Spinal cord (tissue), 10 donors: ENCODE data around the gene XK. TPM values are rescaled to one million over a fixed set of nuclear protein-coding genes. Genes with fewer than 3 reads are reported as not detected.
"Not testable (repeated sequence)": the region's sequence is repeated elsewhere in the genome, so short reads cannot be mapped to it uniquely, and the experiment has no call there.

Experiments used
- DNase-seq, 6 donors: peaks; one replicate each; pipeline versions ENCODE4 v3.0.0 to v3.0.0-alpha.2; 2013 to 2015; ENCODE audit warnings: low spot score in 6 of 6, low read depth in 4 of 6
- H3K27ac ChIP-seq: one replicate; pipeline ENCODE4 v1.5.1; 2013; ENCODE audit warnings: low read depth, low read length, control low read depth
- H3K27me3 ChIP-seq: one replicate; pipeline ENCODE4 v1.6.1; 2013; ENCODE audit warnings: low read length; ENCODE audit not compliant: control insufficient read depth, insufficient read depth
- H3K36me3 ChIP-seq: one replicate; pipeline ENCODE4 v1.6.1; 2013; ENCODE audit warnings: low read length; ENCODE audit not compliant: control insufficient read depth, insufficient read depth
- H3K4me1 ChIP-seq: one replicate; pipeline ENCODE4 v1.6.1; 2013; ENCODE audit warnings: low read length; ENCODE audit not compliant: control insufficient read depth, insufficient read depth
- H3K4me3 ChIP-seq: one replicate; pipeline ENCODE4 v1.5.1; 2013; ENCODE audit warnings: low read depth, low read length, control low read depth
- H3K9me3 ChIP-seq: one replicate; pipeline ENCODE4 v1.6.1; 2013; ENCODE audit warnings: low read length; ENCODE audit not compliant: control insufficient read depth, insufficient read depth
- WGBS: methylation state at CpG from one replicate; pipeline ENCODE4 v1.1.5; 2013; ENCODE audit warnings: missing lambda C conversion rate; ENCODE audit not compliant: insufficient coverage; 5-methylcytosine and 5-hydroxymethylcytosine counted together
- long read RNA-seq, 4 donors: transcript quantifications; one replicate each; lab custom pipeline, GENCODE V29; 2026
- polyA plus RNA-seq, 2 donors: library from polyadenylated mRNA; unstranded; fragments of 120-200 nt; gene quantifications; one replicate each; pipeline ENCODE4 v1.2.1, GENCODE V29; 2013; ENCODE audit not compliant: insufficient read length in 2 of 2
- total RNA-seq, 2 donors: library from RNA; depleted of rRNA in 1 of 2; stranded (reverse); fragments of 120-200 nt in 1 of 2; fragments of >200 nt in 1 of 2; gene quantifications; one replicate each; pipeline versions ENCODE4 v1.2.3 to v1.2.4, GENCODE V29; 2013 to 2014
- donor health status: healthy.

XK gene, protein sequence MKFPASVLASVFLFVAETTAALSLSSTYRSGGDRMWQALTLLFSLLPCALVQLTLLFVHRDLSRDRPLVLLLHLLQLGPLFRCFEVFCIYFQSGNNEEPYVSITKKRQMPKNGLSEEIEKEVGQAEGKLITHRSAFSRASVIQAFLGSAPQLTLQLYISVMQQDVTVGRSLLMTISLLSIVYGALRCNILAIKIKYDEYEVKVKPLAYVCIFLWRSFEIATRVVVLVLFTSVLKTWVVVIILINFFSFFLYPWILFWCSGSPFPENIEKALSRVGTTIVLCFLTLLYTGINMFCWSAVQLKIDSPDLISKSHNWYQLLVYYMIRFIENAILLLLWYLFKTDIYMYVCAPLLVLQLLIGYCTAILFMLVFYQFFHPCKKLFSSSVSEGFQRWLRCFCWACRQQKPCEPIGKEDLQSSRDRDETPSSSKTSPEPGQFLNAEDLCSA
- total RNA-seq, result 10 to 100 TPM in 1 of 2 donors, 1 to 10 TPM in 1; 2.6 to 16.1 TPM
- polyA plus RNA-seq, result 1 to 10 TPM; 4.3 to 6.4 TPM
- long read RNA-seq, donor 1, full-length matches to known transcripts, result 1 of 1 reads
- long read RNA-seq, donor 1, partial matches to known transcripts, result 0 of 1 reads
- long read RNA-seq, donor 1, other reads (novel, unspliced or antisense), result 0 of 1 reads
- long read RNA-seq, donor 2, result 0 reads
- long read RNA-seq, donor 3, full-length matches to known transcripts, result 2 of 2 reads
- long read RNA-seq, donor 3, partial matches to known transcripts, result 0 of 2 reads
- long read RNA-seq, donor 3, other reads (novel, unspliced or antisense), result 0 of 2 reads
- long read RNA-seq, donor 4, full-length matches to known transcripts, result 1 of 1 reads
- long read RNA-seq, donor 4, partial matches to known transcripts, result 0 of 1 reads
- long read RNA-seq, donor 4, other reads (novel, unspliced or antisense), result 0 of 1 reads

DNA sequence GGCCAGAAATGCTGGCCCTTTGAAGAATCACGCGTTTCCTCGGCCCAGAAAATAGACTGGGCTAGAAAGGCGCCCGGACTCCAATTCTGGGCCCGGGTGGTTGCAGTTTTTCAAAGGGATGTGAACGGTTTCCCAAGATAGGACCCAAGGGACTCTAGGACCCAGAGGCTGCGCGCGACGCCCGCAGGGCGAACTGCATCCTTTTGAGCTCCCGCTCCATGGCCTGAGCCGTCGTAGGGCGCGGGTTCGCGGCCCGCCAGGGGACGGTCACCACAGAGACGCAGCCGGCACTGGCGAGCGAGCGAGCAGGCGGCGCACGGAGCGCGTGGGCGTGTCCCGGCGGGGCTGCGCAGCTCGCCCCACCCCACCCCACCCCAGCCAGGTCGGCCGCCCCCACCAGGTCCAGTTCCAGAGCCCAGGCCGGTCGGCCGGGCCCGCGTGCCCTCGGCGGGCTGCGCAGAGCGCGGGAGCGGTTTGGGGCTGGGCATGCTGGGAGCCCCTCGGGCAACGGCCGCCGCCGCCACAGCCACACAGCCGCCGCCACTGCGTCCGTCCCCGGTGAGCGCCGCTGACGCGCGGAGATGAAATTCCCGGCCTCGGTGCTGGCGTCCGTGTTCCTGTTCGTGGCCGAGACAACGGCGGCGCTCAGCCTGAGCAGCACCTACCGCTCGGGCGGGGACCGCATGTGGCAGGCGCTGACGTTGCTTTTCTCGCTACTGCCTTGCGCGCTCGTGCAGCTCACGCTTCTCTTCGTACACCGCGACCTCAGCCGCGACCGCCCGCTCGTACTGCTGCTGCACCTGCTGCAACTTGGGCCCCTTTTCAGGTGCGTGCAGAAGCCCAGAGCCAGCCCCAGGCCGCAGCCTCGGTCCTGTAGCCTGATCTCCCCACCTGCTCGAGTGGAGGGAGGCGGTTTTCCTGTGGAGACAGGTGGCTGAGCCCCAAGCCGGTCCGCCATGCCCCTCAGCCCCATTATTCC, at the start of gene XK:
Gene XK, plus strand, starts transcription at position 411 of the 979 bp plus-strand sequence. Its CDS starts 171 bp downstream, at position 582.
- no peak within 1 kb of the TSS for H3K27ac ChIP-seq
- H3K9me3 ChIP-seq, result no peaks in the 10 kb centered on the region
- no peaks in the 10 kb centered on the region for H3K36me3 ChIP-seq
- 23% methylated on average over 98 of the region's 100 CpGs for WGBS
- peak in 3 of 6 donors; percentile 15 to 83 (median 64) for DNase-seq
- peaks cover 5% of the 10 kb centered on the region for H3K27me3 ChIP-seq
- peak within 1 kb of the TSS; percentile 22 for H3K4me3 ChIP-seq
- H3K4me1 ChIP-seq, result peaks cover 5% of the 10 kb centered on the region

DNA sequence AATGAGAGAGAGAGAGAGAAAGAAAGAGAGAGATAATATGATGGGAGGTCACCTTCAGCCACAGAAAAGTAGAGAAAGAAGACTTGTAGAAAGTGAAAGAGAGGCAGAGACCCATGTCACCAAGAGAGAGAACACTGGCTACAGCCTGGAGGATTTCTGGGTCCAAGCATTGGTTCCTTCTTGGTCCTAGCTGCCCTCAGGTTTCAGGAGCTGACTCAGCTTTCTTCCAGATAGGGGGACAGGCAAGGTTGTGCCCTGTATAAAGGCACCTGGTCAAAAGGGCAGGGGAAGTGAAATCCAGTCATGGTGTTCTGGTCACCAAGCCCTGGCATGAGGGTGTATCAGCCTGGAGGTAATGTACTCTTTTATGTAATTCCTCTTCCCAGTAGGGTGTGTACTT, 47.5 kb upstream of the XK start:
- no peaks in the 10 kb centered on the region for H3K36me3 ChIP-seq
- no peak for DNase-seq
- no peaks in the 10 kb centered on the region for H3K27me3 ChIP-seq

DNA sequence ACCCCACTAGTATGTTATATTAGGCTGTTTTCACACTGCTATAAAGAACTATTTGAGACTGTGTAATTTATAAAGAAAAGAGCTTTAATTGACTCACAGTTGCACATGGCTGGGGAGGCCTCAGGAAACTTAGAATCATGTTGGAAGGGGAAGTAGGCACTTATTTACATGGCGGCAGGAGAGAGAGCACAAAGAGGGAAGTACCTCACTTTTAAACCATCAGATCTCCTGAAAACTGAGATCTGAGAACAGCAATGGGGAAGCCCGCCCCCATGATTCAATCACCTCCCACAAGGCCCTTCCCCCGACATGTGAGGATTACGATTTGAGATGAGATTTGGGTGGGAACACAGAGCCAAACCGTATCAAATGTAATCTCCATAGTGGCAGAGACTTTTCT, 45.4 kb upstream of the XK start:
- no peak overlapping the region for H3K4me3 ChIP-seq
- no peaks in the 10 kb centered on the region for H3K9me3 ChIP-seq
- H3K4me1 ChIP-seq, result no peaks in the 10 kb centered on the region
- no peak for DNase-seq
- H3K27me3 ChIP-seq, result no peaks in the 10 kb centered on the region
- no peaks in the 10 kb centered on the region for H3K36me3 ChIP-seq
- 87% methylated on average over 3 of the region's 5 CpGs for WGBS
- H3K27ac ChIP-seq, result no peak overlapping the region

More for the DNA sequence above, 47.5 kb upstream of the XK start:
- H3K9me3 ChIP-seq, result no peaks in the 10 kb centered on the region
- no peak overlapping the region for H3K4me3 ChIP-seq
- H3K4me1 ChIP-seq, result no peaks in the 10 kb centered on the region
- H3K27ac ChIP-seq, result no peak overlapping the region

DNA sequence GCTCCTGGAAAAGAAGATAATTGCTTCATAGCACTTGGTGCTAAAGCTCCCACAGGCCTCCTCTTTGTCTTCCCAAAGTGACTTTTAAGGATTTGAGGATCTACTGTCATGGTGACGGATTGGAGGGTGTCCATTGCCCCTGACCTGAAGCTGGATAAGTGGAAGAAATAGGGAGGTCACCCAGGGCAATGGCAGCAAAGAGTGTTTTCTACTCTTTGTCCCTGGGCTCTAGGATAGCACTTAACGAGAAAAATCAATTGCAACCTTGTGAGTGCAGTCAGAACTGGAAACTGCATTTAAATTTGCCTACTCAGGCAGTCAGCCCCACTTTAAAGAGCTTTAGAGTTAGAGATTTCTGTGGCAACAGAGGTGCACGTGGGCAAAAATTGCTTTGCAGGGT, 43.7 kb upstream of the XK start:
- Histone ChIP-seq H3K4me3 (no peak overlapping the region), H3K9me3 (no peaks in the 10 kb centered on the region), H3K36me3 (no peaks in the 10 kb centered on the region), H3K27me3 (no peaks in the 10 kb centered on the region), H3K27ac (no peak overlapping the region), H3K4me1 (no peaks in the 10 kb centered on the region)
- peak in 1 of 6 donors; percentile 2 for DNase-seq
- 36% methylated on average over 3 of the region's 3 CpGs for WGBS

DNA sequence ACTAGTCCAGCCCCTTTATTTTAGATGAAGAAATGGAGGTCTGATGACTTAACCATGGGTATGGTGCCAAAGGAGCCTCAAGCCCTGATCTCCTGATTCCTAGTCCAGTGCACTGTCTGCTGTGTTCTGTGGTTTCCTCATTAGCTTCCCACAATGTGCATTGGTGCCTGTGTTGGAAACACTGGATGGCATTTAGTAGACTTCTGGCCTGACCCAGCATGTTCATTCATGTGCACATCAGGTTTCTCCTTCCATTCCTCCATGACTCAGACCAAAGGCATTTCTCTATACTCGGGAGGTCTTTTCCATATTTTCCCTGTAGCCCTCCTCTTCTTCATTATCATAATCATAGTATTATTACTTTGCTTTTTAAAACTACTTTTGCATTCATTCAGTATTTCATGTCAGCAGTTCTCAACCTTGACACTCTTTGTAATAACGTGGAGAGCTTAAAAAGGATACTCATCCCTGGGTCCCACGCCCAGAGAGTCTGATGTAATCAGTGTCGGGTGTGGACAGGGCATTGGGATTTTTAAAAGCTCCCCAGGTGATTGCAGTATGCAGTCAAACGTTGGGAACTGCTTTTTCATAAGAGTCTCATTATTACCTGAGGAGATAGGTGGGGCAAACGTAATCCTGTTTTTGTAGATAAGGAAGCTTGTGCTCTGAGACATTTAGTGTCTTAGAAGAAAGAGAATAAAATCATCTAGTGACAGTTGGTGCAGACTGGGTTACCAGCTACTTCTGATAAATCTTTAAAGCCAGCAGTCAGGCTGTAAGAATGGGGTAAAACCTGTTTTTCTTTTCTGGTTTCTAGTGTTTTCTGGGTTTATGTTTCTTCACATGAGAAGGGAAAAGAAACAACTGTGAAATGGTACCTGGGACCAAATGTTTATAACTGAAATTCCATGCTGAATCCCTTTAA, 40.9 kb upstream of the XK start:
- H3K9me3 ChIP-seq, result no peaks in the 10 kb centered on the region
- DNase-seq, result no peak
- no peaks in the 10 kb centered on the region for H3K36me3 ChIP-seq
- no peak overlapping the region for H3K27ac ChIP-seq
- no peak overlapping the region for H3K4me3 ChIP-seq
- 69% methylated on average over 4 of the region's 6 CpGs for WGBS
- H3K27me3 ChIP-seq, result no peaks in the 10 kb centered on the region
- H3K4me1 ChIP-seq, result no peaks in the 10 kb centered on the region

DNA sequence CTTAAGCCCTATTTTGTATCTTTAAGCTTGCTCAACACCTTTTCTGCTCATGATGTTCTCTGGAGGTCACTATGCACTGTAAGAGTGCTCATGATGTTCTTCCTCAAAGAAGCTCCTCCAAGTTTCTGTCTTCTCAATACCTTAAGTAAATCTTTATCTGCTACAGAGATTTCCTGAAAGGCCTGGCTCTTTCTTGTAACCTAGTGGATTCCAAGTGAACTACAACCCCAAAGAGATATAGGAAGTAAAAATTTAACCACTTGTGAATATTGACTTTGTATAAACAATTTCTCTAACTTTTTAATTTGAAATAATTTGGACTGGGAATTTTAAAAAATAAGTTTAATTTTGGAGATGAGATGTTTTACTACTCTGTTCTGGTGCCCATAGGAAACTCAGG, 39.3 kb upstream of the XK start:
- Histone ChIP-seq H3K27me3 (no peaks in the 10 kb centered on the region), H3K36me3 (no peaks in the 10 kb centered on the region), H3K27ac (no peak overlapping the region), H3K9me3 (no peaks in the 10 kb centered on the region), H3K4me3 (no peak overlapping the region), H3K4me1 (no peaks in the 10 kb centered on the region)
- no peak for DNase-seq

DNA sequence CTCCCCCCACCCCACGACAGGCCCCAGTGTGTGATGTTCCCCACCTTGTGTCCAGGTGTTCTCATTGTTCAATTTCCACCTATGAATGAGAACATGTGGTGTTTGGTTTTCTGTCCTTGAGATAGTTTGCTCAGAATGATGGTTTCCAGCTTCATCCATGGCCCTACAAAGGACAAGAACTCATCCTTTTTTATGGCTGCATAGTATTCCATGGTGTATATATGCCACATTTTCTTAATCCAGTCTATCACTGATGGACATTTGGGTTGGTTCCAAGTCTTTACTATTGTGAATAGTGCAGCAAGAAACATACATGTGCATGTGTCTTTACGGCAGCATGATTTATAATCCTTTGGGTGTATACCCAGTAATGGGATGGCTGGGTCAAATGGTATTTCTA, 34.7 kb upstream of the XK start:
- WGBS, result no CpG with 5 or more reads among the region's 2 CpGs
- H3K9me3 ChIP-seq, H3K27ac ChIP-seq, H3K4me1 ChIP-seq, H3K36me3 ChIP-seq, H3K4me3 ChIP-seq, H3K27me3 ChIP-seq, DNase-seq: not testable (repeated sequence)

DNA sequence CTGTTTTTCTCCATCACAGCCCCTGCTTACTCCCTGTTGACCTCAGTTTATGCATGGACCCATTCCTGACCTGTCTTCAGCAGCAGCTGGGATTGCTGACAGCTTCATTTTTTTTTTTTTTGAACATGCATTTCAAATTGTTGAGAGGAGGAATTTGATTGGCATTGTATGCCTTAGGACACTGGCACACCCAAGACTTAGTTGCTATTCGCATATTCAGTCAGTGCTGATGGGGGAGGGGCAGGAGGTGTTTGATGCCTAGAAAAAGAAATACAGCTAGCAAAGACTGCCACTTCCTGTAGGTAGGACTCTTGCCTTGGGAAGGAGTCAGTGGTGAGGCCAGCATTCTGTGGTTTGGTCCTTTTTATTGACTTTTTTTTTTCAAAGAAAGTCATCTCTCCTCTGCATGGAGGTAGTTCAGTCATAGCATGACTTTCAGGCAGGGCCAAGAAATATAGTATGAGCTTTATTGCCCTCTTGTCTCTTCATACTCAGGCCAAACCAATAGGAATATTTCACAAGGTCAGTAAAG, 33.6 kb upstream of the XK start:
- Histone ChIP-seq H3K27me3 (peaks cover 2% of the 10 kb centered on the region), H3K27ac (no peak overlapping the region), H3K9me3 (no peaks in the 10 kb centered on the region), H3K4me3 (no peak overlapping the region), H3K4me1 (no peaks in the 10 kb centered on the region), H3K36me3 (no peaks in the 10 kb centered on the region)
- DNase-seq, result no peak
- 54% methylated on average over 1 of the region's 1 CpG for WGBS
